GM23338 (cell line): ENCODE data around the gene TMSB15B. TPM values are rescaled to one million over a fixed set of nuclear protein-coding genes. Genes with fewer than 3 reads are reported as not detected.
"Not testable (repeated sequence)": the region's sequence is repeated elsewhere in the genome, so short reads cannot be mapped to it uniquely, and the experiment has no call there.

ENCODE experiments used
- ATAC-seq: fragments of 200-7000 bp; cut with Tn5 transposase; 3 replicates; pipeline ENCODE4 v1.9.1; 2020
- DNase-seq: peaks from one replicate; pipeline ENCODE4 v3.0.0-alpha.2; 2015; ENCODE audit warnings: low spot score
- H2AFZ ChIP-seq: fragments of 200-600 bp; sonication (generic); 2 replicates; pipeline ENCODE4 v1.8.0; 2016; ENCODE audit warnings: antibody characterized with exemption, mild to moderate bottlenecking, moderate library complexity
- H3F3A ChIP-seq: fragments of 200-600 bp; sonication (generic); replicated peaks from 2 replicates; pipeline ENCODE4 v1.8.0; 2017; ENCODE audit warnings: antibody characterized with exemption, mixed run types, low read depth
- H3K27ac ChIP-seq: fragments of 200-600 bp; sonication (generic); 2 replicates; pipeline ENCODE4 v1.6.1; 2016; ENCODE audit warnings: low read depth
- H3K27me3 ChIP-seq: fragments of 200-600 bp; sonication (generic); 2 replicates; pipeline ENCODE4 v1.8.0; 2016; ENCODE audit warnings: mild to moderate bottlenecking, mixed run types, moderate library complexity; ENCODE audit not compliant: insufficient read depth
- H3K36me3 ChIP-seq: fragments of 200-600 bp; sonication (generic); 2 replicates; pipeline ENCODE4 v1.8.0; 2016; ENCODE audit warnings: mild to moderate bottlenecking; ENCODE audit not compliant: insufficient read depth
- H3K4me1 ChIP-seq: fragments of 200-600 bp; sonication (generic); 2 replicates; pipeline ENCODE4 v1.8.0; 2016; ENCODE audit warnings: mild to moderate bottlenecking, moderate library complexity; ENCODE audit not compliant: insufficient read depth
- H3K4me2 ChIP-seq: fragments of 200-600 bp; sonication (generic); 2 replicates; pipeline ENCODE4 v1.7.1; 2017; ENCODE audit warnings: mixed run types
- H3K4me3 ChIP-seq: fragments of 200-600 bp; sonication (generic); 2 replicates; pipeline ENCODE4 v1.6.1; 2016; ENCODE audit warnings: mixed run types
- H3K79me2 ChIP-seq: fragments of 200-600 bp; sonication (generic); replicated peaks from 2 replicates; pipeline ENCODE4 v1.8.0; 2017; ENCODE audit warnings: mild to moderate bottlenecking; ENCODE audit not compliant: insufficient read depth
- H3K9me2 ChIP-seq: fragments of 200-600 bp; sonication (generic); 2 replicates; pipeline ENCODE4 v1.8.0; 2017; ENCODE audit not compliant: insufficient read depth
- H4K20me1 ChIP-seq: fragments of 200-600 bp; sonication (generic); replicated peaks from 2 replicates; pipeline ENCODE4 v1.8.0; 2017; ENCODE audit warnings: mild to moderate bottlenecking; ENCODE audit not compliant: insufficient read depth
- H3K27ac Mint-ChIP-seq: 2 replicates; pipeline ENCODE4 v1.8.0; 2020; ENCODE audit warnings: inconsistent platforms, mild to moderate bottlenecking, moderate library complexity, mixed read lengths
- H3K27me3 Mint-ChIP-seq: 3 replicates; pipeline ENCODE4 v1.8.0; 2022; ENCODE audit warnings: low read depth, mild to moderate bottlenecking, moderate library complexity, mixed read lengths, inconsistent platforms; ENCODE audit not compliant: insufficient read depth, poor library complexity
- H3K36me3 Mint-ChIP-seq: 3 replicates; pipeline ENCODE4 v1.8.0; 2021; ENCODE audit warnings: low read depth, mild to moderate bottlenecking, inconsistent platforms, moderate library complexity, mixed read lengths
- H3K4me1 Mint-ChIP-seq: 3 replicates; pipeline ENCODE4 v1.8.0; 2020; ENCODE audit warnings: mild to moderate bottlenecking, inconsistent platforms, mixed read lengths
- H3K4me3 Mint-ChIP-seq: 3 replicates; pipeline ENCODE4 v1.8.0; 2021; ENCODE audit warnings: moderate library complexity, mild to moderate bottlenecking, inconsistent platforms, mixed read lengths
- H3K9me3 Mint-ChIP-seq: 3 replicates; pipeline ENCODE4 v1.8.0; 2020; ENCODE audit warnings: moderate library complexity, mild to moderate bottlenecking, inconsistent platforms, mixed read lengths
- polyA plus RNA-seq: library from polyadenylated mRNA; unstranded; fragments of >200 nt; fragmentation: Nextera tagmentation; extraction: Ambion mirVana; gene quantifications from 2 replicates; pipeline ENCODE4 v1.2.1, GENCODE V29; 2016
- total RNA-seq: library from RNA; depleted of rRNA; stranded (reverse); fragments of >200 nt; shearing (Covaris generic); gene quantifications from 2 replicates; pipeline ENCODE4 v1.2.3, GENCODE V29; 2014; rRNA removed

Gene TMSB15B
- total and polyA plus RNA-seq, 2 experiments from 2014 or later: 14.3 to 35.3 TPM

GRCh38 chrX:104015576-104015975 is 53.1 kb downstream of the TMSB15B start:
- H3K27me3 ChIP-seq, H3K27me3 Mint-ChIP-seq, H3K4me2 ChIP-seq, H4K20me1 ChIP-seq, H2AFZ ChIP-seq, H3K4me1 Mint-ChIP-seq, H3K27ac ChIP-seq, H3K4me1 ChIP-seq, H3K4me3 Mint-ChIP-seq, H3K36me3 Mint-ChIP-seq, H3K4me3 ChIP-seq, ATAC-seq, H3F3A ChIP-seq, H3K9me2 ChIP-seq, H3K9me3 Mint-ChIP-seq, H3K27ac Mint-ChIP-seq, H3K79me2 ChIP-seq, DNase-seq, H3K36me3 ChIP-seq: not testable (repeated sequence)

Other genes with a start within 250 kb of the TMSB15B start
- 49.9 and 66.9 TPM in 2 replicates for gene PLP1, start 185.8 kb upstream of the TMSB15B start, total RNA-seq
- gene PLP1, start 185.8 kb upstream of the TMSB15B start, polyA plus RNA-seq: 30.2 and 36.9 TPM in 2 replicates
- 0.28 and 0.78 TPM in 2 replicates for gene RAB9B, start 130.4 kb upstream of the TMSB15B start, total RNA-seq
- 0.07 and 0.24 TPM in 2 replicates for gene RAB9B, start 130.4 kb upstream of the TMSB15B start, polyA plus RNA-seq
- gene H2BW1, start 51.1 kb downstream of the TMSB15B start, total RNA-seq: 0.35 TPM in 1 of 2 replicates, not detected in the other
- gene H2BW1, start 51.1 kb downstream of the TMSB15B start, polyA plus RNA-seq: not detected in 2 replicates
- gene H2BW2, start 77.3 kb downstream of the TMSB15B start, total RNA-seq: not detected in 2 replicates
- gene H2BW2, start 77.3 kb downstream of the TMSB15B start, polyA plus RNA-seq: 0.16 and 0.61 TPM in 2 replicates
- 3.9 and 5.8 TPM in 2 replicates for gene TMSB15C, start 113.6 kb downstream of the TMSB15B start, total RNA-seq
- 1.0 and 1.1 TPM in 2 replicates for gene TMSB15C, start 113.6 kb downstream of the TMSB15B start, polyA plus RNA-seq
- 4.4 and 4.7 TPM in 2 replicates for gene ZCCHC18, start 149.9 kb downstream of the TMSB15B start, total RNA-seq
- 3.4 and 4.9 TPM in 2 replicates for gene ZCCHC18, start 149.9 kb downstream of the TMSB15B start, polyA plus RNA-seq
- 2.2 and 3.7 TPM in 2 replicates for gene SLC25A53, start 194.4 kb downstream of the TMSB15B start, total RNA-seq
- 2.4 and 3.7 TPM in 2 replicates for gene SLC25A53, start 194.4 kb downstream of the TMSB15B start, polyA plus RNA-seq
- gene FAM199X, start 203.8 kb downstream of the TMSB15B start, total RNA-seq: 16.1 and 18.7 TPM in 2 replicates
- gene FAM199X, start 203.8 kb downstream of the TMSB15B start, polyA plus RNA-seq: 9.1 and 11.0 TPM in 2 replicates